Stimulated activated naive CD8-positive, alpha-beta T cell treated with anti-CD3 and anti-CD28 coated beads, Interleukin-15, amount 100 ng/mL, for 72 hours (primary cell): ENCODE data around the gene COA1.
A peak's percentile ranks its signal among the peaks of the same experiment; 100 is the strongest.

Experiments
- ATAC-seq: fragments of 150-1000 bp; cut with Tn5 transposase; 2 replicates; pipeline ENCODE4 v1.10.0; 2021; ENCODE audit warnings: mild to moderate bottlenecking, moderate library complexity
- DNase-seq, 2 donors: peaks; one replicate each; pipeline ENCODE4 v3.0.0; 2021 to 2022
- H3K27ac Mint-ChIP-seq, 2 donors: one replicate each; pipeline ENCODE4 v1.8.0; 2022; ENCODE audit warnings: mild to moderate bottlenecking in 2 of 2, mixed read lengths in 2 of 2, moderate library complexity in 2 of 2
- H3K27me3 Mint-ChIP-seq: one replicate; pipeline ENCODE4 v1.8.0; 2022; ENCODE audit warnings: mixed read lengths
- H3K4me1 Mint-ChIP-seq: one replicate; pipeline ENCODE4 v1.8.0; 2022; ENCODE audit warnings: mild to moderate bottlenecking, mixed read lengths
- H3K4me3 Mint-ChIP-seq, 2 donors: one replicate each; pipeline ENCODE4 v1.8.0; 2022; ENCODE audit warnings: mild to moderate bottlenecking in 2 of 2, mixed read lengths in 2 of 2, moderate library complexity in 1 of 2
- H3K9me3 Mint-ChIP-seq, 2 donors: one replicate each; pipeline ENCODE4 v1.8.0; 2022; ENCODE audit warnings: mixed read lengths in 2 of 2

COA1 gene

DNA sequence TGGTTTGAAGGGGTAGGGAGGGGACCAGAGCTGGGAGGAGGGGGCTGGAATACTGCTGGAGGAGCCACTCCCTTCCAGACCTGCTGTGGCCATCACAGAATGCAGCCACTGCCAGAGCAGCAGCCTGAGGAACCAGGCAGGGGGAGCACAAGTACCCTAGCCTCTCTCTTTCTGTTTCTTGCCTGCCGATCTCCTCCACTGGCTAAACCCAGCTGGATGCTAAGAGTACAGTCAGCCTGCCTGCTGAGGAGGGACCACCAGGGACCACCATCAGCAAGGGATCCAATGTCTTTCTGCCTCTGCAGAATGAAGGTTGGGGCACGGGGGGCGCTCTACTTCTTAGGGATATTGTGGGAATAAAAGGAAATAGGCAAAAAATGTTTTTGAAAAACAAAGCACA is 33.9 kb upstream of the COA1 start:
- no peak for ATAC-seq
- no peaks in the 10 kb centered on the region for H3K9me3 Mint-ChIP-seq
- no peak for DNase-seq
- peaks cover 52% of the 10 kb centered on the region for H3K4me1 Mint-ChIP-seq
- no peaks in the 10 kb centered on the region for H3K27me3 Mint-ChIP-seq
- H3K4me3 Mint-ChIP-seq: peak overlapping the region; percentile 50 to 56
- peak overlapping the region in 1 of 2 donors; percentile 72 for H3K27ac Mint-ChIP-seq

DNA sequence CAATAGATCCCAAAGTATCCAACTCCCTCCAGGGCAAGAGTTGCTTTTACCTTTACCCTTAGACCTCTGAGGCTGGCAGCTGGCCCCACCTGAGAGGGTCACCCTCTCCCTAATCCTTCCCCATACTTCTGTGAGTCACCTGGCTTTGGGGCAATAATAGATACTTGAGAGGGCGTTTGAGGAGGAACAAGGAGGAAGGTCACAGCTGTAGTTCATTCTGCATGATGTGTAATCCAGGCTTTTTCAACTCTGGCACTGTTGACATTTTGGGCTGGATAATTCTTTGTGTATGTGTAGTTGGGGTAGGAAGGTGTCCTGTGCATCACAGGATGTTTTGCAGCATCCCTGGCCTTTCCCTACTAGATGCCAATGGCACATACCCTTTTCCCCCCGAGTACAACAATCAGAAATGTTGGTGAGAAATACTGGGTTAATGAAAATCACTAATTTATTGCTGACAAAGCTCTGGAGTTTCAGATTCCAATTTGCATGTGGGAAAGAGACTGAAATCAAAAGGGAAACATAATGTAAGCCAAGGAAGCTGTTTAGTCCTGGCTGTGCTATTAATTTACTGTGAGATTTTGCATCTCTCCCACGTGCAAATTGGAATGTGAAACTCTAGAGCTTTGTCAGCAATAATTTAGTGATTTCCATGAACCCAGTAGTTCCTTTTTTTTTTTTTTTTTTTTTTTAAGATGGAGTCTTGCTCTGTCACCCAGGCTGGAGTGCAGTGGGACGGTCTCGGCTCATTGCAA is 32.8 kb upstream of the COA1 start:
- peaks cover 60% of the 10 kb centered on the region for H3K4me1 Mint-ChIP-seq
- H3K27ac Mint-ChIP-seq: no peak overlapping the region
- no peaks in the 10 kb centered on the region for H3K9me3 Mint-ChIP-seq
- ATAC-seq: no peak
- no peak overlapping the region for H3K4me3 Mint-ChIP-seq
- no peak for DNase-seq
- no peaks in the 10 kb centered on the region for H3K27me3 Mint-ChIP-seq

DNA sequence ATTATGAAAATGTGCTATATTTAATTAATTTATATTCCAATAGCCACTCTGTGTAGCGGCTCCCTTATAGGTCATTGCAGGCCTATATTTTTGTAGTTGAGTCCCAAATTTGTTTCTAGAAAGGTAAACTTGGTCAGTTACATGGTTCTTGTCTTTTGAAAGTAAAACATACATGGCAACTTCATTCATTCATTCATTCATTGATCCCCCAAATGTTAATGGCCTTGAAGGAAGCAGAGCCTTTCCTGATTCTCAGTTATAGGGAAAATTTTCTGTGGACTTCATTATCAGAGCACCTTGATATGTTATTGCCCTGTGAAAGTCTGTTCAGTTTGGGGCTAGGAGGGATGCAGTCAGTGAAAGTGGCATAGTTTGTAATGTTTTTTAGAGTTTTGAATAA is 32.1 kb upstream of the COA1 start:
- H3K9me3 Mint-ChIP-seq: no peaks in the 10 kb centered on the region
- H3K4me1 Mint-ChIP-seq: peaks cover 67% of the 10 kb centered on the region
- ATAC-seq: no peak
- no peak overlapping the region for H3K4me3 Mint-ChIP-seq
- H3K27ac Mint-ChIP-seq: no peak overlapping the region
- no peaks in the 10 kb centered on the region for H3K27me3 Mint-ChIP-seq
- DNase-seq: no peak

DNA sequence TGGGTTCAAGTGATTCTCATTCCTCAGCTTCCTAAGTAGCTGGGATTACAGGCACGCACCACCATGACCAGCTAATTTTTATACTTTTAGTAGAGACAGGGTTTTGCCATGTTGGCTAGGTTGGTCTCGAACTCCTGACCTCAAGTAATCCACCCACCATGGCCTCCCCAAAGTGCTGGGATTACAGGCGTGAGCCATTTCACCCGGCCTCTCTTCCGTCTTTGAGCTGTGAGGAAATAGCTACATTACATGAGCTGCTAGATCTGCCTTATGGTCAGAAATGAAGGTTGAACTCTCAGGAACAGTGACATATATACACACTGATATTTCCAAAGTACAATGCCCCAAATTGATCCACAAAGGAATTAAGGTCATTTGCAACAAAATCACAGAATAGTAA is 31.5 kb upstream of the COA1 start:
- DNase-seq: no peak
- H3K27me3 Mint-ChIP-seq: no peaks in the 10 kb centered on the region
- no peaks in the 10 kb centered on the region for H3K9me3 Mint-ChIP-seq
- no peak for ATAC-seq
- H3K4me1 Mint-ChIP-seq: peaks cover 73% of the 10 kb centered on the region
- H3K27ac Mint-ChIP-seq: no peak overlapping the region
- no peak overlapping the region for H3K4me3 Mint-ChIP-seq

DNA sequence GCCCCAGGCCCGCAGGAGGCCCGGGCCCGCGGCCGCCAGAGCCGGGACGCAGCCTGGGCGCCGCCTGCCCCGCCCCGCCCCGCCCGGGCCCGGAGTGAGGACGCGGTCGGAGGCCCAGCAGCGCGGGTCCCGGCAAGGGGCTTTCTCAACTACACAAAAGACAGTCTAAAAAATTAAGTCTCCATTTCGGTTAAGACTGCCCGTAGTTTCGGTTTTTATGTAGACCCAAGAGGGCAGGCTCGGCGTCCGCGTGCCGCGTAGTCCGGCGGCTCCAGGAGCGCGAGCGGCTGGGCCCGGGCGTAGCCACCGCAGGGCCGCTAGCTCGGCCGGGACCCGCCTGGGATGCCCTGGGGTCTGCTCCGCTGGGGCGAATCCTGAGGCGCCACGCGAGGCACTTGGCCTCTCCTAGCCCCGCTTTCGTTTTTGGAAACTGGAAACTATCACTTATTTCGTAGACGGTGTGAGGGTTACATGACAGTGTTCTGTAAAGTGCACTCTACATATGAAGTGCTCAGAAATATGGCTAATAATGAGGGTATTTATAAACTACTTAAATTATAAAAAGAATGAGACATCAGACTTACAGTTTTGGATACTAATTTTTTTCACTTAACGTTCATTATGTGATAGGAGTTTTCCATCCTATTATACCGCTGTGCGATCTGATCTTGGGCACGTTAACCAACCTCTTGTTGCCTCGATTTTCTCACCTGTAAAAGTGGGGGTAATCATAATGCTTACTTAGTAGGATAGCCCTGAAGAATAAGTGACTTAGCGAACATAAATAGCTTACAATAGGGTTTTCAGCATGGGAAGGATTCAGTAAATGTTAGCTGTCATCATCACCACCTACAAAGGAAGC is 29.7 kb upstream of the COA1 start:
- H3K9me3 Mint-ChIP-seq: no peaks in the 10 kb centered on the region
- ATAC-seq: peak; percentile 76
- no peaks in the 10 kb centered on the region for H3K27me3 Mint-ChIP-seq
- peak overlapping the region; percentile 74 to 82 for H3K4me3 Mint-ChIP-seq
- peaks cover 59% of the 10 kb centered on the region for H3K4me1 Mint-ChIP-seq
- H3K27ac Mint-ChIP-seq: peak overlapping the region; percentile 27 to 68
- DNase-seq: peak; percentile 44 to 56

GRCh38 chr7:43758029-43758821 is 28.9 kb upstream of the COA1 start, which contains the start of gene BLVRA:
Gene BLVRA (plus strand): TSS chr7:43758680. CDS start chr7:43771159, 12,479 bp downstream.
- Mint-ChIP-seq H3K27ac (peak within 1 kb of the TSS; percentile 47 to 68), H3K27me3 (peaks cover 3% of the 10 kb centered on the region)

DNA sequence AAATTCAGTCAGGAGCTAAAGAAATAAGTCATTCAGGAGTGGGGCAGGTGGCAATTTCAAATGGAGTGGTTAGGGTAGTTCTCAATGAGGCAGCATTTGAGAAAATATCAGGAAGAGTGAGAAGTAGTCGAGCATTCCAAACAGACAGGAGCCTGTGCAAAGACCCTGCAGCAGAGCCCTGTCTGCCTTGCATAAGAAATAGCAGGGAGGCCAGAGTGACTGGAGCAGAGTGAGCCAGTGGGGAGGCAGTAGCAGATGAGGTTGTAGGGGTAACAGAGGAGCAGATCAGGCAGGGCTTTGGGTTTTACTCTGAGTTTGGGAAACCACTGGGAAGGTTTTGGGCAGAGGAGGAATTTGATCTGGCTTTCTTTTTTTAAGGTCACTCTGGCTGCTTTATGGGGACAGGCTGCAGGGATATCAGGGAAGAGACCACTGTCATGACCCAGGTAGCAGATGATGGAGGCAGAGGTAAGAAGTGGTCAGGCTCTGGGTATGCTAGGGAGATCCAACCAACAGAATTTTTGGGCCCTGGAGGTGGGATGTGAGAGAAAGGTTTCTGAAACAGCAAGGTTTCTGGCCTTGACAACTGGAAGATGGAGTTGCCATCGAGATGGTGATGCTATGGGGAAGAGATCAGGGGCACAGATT is 27.9 kb upstream of the COA1 start:
- Mint-ChIP-seq H3K27ac (no peak overlapping the region), H3K27me3 (peaks cover 10% of the 10 kb centered on the region), H3K4me3 (peak overlapping the region; percentile 82 to 83), H3K9me3 (no peaks in the 10 kb centered on the region), H3K4me1 (peaks cover 59% of the 10 kb centered on the region)
- no peak for DNase-seq
- ATAC-seq: no peak

More at GRCh38 chr7:43758029-43758821, 28.9 kb upstream of the COA1 start, which contains the start of gene BLVRA:
- Mint-ChIP-seq H3K4me1 (peaks cover 60% of the 10 kb centered on the region), H3K4me3 (peak within 1 kb of the TSS; percentile 82 to 83), H3K9me3 (no peaks in the 10 kb centered on the region)
- peak; percentile 71 for ATAC-seq
- DNase-seq: peak; percentile 55 to 64

GRCh38 chr7:43756368-43757072 is 27.2 kb upstream of the COA1 start:
- no peak for DNase-seq
- Mint-ChIP-seq H3K9me3 (no peaks in the 10 kb centered on the region), H3K27ac (no peak overlapping the region), H3K4me1 (peaks cover 52% of the 10 kb centered on the region), H3K27me3 (peaks cover 10% of the 10 kb centered on the region), H3K4me3 (peak overlapping the region; percentile 13 to 83)
- peak; percentile 34 for ATAC-seq

- Mint-ChIP-seq H3K27me3 (peaks cover 10% of the 10 kb centered on the region), H3K9me3 (no peaks in the 10 kb centered on the region), H3K4me3 (no peak overlapping the region), H3K27ac (no peak overlapping the region), H3K4me1 (peaks cover 54% of the 10 kb centered on the region)
- no peak for ATAC-seq
- DNase-seq: no peak
These were observed 25.3 kb upstream of the COA1 start for GRCh38 chr7:43754596-43754995.

DNA sequence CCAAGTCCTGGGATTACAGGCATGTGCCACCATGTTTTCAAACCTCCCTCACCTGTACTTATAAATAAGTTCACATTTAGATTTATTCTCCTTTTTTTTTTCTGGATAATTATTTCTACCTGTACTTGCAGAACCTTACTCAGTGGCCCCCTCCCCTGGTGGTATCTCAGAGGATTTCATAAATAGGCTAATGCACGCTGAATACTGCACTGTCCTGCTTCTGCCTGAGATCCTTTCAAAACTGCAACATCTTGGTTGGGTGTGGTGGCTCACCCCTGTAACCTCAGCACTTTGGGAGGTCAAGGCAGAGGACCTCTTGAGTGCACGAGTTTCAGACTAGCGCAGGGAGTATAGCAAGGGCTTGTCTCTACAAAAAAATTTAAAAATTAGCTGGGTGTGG is 24.5 kb upstream of the COA1 start:
- H3K27me3 Mint-ChIP-seq: peaks cover 17% of the 10 kb centered on the region
- H3K27ac Mint-ChIP-seq: no peak overlapping the region
- ATAC-seq: no peak
- H3K9me3 Mint-ChIP-seq: no peaks in the 10 kb centered on the region
- H3K4me1 Mint-ChIP-seq: peaks cover 54% of the 10 kb centered on the region
- DNase-seq: no peak
- no peak overlapping the region for H3K4me3 Mint-ChIP-seq

- no peak overlapping the region for H3K4me3 Mint-ChIP-seq
- DNase-seq (no peak), ATAC-seq (no peak)
- H3K9me3 Mint-ChIP-seq: no peaks in the 10 kb centered on the region
- no peak overlapping the region for H3K27ac Mint-ChIP-seq
- H3K27me3 Mint-ChIP-seq: peaks cover 18% of the 10 kb centered on the region
- H3K4me1 Mint-ChIP-seq: peaks cover 54% of the 10 kb centered on the region
These were observed 24.0 kb upstream of the COA1 start for GRCh38 chr7:43753271-43753810.

GRCh38 chr7:43752411-43752810 is 23.1 kb upstream of the COA1 start:
- no peaks in the 10 kb centered on the region for H3K9me3 Mint-ChIP-seq
- no peak for DNase-seq
- H3K27ac Mint-ChIP-seq: no peak overlapping the region
- H3K4me1 Mint-ChIP-seq: peaks cover 46% of the 10 kb centered on the region
- ATAC-seq: no peak
- peaks cover 18% of the 10 kb centered on the region for H3K27me3 Mint-ChIP-seq
- no peak overlapping the region for H3K4me3 Mint-ChIP-seq

DNA sequence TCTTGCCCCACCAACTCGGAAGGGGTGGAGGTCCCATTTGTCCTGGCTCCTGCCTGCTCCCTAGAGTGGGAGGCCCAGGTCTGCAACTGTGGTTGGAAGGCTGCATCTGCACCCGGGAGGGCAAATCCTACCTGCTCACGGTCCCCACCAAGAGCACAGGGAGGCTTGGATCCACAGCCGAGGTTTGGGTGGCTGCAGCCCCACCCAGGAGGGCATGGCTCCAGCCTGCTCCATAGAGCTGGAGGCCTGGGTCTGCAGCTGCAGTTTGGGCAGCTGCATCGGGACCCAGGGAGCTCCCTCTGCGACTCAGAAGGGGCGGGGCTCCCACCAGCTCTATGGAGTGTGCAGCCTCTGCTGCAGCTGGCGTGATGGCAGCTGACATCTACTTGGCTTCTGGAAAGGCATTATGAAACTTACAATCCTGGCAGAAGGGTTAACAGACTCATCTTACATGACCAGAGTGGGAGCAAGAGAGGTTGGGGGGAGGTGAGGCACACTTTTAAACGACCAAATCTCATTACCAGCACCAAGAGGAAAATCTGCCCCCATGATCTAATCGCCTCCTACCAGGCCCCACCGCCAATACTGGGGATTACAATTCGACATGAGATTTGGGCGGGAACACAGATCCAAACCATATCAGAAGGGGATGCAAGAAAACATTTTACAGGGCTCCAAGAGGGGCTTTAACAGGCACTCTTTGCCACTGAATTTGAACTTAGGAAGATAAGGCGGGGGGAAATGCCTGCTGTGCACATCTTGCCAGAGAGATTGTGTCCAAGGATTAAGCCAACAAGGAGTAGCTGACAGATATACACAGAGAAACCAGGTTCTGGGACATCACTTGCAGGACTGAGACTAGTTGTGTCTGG is 20.9 kb upstream of the COA1 start:
- H3K4me3 Mint-ChIP-seq: no peak overlapping the region
- peaks cover 30% of the 10 kb centered on the region for H3K27me3 Mint-ChIP-seq
- DNase-seq (no peak), ATAC-seq (no peak)
- H3K9me3 Mint-ChIP-seq: peaks cover 0 to 6% of the 10 kb centered on the region in 2 donors
- H3K27ac Mint-ChIP-seq: no peak overlapping the region
- peaks cover 28% of the 10 kb centered on the region for H3K4me1 Mint-ChIP-seq
